Posterior cingulate gyrus (tissue), 11 donors: Measurements from ENCODE around the gene CCDC74B.
"Not testable (repeated sequence)": the region's sequence is repeated elsewhere in the genome, so short reads cannot be mapped to it uniquely, and the experiment has no call there.

ENCODE experiments used
- DNase-seq, 10 donors: peaks; one replicate each; pipeline versions ENCODE4 v3.0.0 to v3.0.0-alpha.2; 2020 to 2021; ENCODE audit warnings: mixed read lengths in 3 of 10
- intact Hi-C: fragments of 100-400 bp; cut with DNase I; formaldehyde crosslinking; loops from one replicate; pipeline ENCODE4 v1.15.1; 2023

Gene CCDC74B

GRCh38 chr2:130129120-130129829 lies 15.6 kb downstream of the CCDC74B start, which contains the start of gene POTEF:
POTEF (minus strand) TSS chr2:130129222; CDS start chr2:130120515, 8,707 bp downstream.
- intact Hi-C loops: not testable (repeated sequence)
- DNase-seq: peak in 1 of 10 donors; percentile 28

DNA sequence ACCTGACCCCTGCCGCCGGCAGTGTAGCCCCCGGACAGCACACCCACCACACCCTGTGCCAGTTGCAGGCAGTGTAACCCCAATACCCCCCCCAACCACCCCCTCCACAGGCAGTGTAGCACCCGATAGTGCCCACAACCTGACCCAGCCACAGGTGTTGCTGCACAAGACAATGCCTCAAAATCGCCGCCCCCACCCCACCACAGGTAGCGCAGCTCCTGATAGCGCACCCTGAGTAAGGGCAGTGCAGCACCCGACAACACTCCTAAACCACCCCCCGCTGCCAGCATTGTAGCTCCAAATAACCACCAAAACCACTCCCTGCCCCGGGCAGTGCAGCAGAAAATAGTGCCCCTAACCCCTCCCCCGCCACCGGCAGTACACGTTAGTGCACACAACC lies 16.4 kb downstream of the CCDC74B start:
- intact Hi-C loops: not testable (repeated sequence)
- peak in 1 of 10 donors; percentile 57 for DNase-seq

GRCh38 chr2:130127726-130128125 lies 17.2 kb downstream of the CCDC74B start:
- DNase-seq, intact Hi-C loops: not testable (repeated sequence)

GRCh38 chr2:130120924-130121323 lies 24.0 kb downstream of the CCDC74B start:
- DNase-seq, intact Hi-C loops: not testable (repeated sequence)

DNA sequence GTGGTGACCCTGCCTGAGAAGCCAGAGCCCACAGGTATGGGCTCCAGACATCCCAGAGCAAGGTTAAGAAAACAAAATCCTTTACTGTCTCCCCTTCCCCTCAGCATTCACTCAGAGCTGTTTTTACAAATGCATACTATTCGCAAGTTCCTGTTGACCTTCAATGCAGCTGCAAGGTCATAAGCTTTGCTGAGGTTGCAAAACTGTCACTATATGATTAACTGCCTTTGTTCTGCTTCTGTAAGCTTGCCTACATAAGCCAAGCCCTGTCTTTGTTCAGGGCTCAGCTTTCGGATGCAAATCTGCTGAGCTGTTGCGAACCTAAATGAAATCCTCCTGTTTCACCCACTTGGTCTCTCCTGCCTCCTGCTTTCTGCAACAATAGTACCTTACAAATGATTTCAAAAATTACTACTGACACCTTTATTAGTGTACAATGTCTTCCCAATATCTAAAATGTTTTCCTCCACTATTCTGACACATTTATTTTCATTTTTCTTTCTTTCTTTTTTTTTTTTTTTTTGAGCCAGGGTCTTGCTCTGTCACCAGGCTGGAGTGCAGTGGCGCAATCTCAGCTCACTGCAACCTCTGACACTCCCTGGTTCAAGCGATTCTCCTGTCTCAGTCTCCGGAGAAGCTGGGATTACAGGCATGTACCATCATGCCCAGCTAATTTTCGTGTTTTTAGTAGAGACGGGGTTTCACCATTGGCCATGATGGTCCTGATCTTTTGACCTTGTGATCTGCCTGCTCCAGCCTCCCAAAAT lies 42.1 kb downstream of the CCDC74B start:
- intact Hi-C loops, DNase-seq: not testable (repeated sequence)
